ENCODE data around the gene DHRS13. TPM values are rescaled to one million over a fixed set of nuclear protein-coding genes. Genes with fewer than 3 reads are reported as not detected.
"Not testable (repeated sequence)": the region's sequence is repeated elsewhere in the genome, so short reads cannot be mapped to it uniquely, and the experiment has no call there.

Gene DHRS13
- total and polyA plus RNA-seq, 2 experiments from 2014 or later, result 35.4 to 40.9 TPM

- no peaks in the 10 kb centered on the region for H3K4me1 ChIP-seq (ENCODE audit: low read depth)
- no peak for DNase-seq (ENCODE audit: low read depth in 1 of 2, low spot score in 1 of 2)
- no peak overlapping the region for H3K27ac ChIP-seq
- no peaks in the 10 kb centered on the region for H3K27me3 ChIP-seq
- peaks cover 29% of the 10 kb centered on the region for H3K36me3 ChIP-seq
- no peak for TF ChIP-seq CTCF (IDR thresholded peaks at IDR 0.05; ENCODE audit: low read depth, low read length)
- H3K4me3 ChIP-seq, result no peak overlapping the region
- no peaks in the 10 kb centered on the region for H3K9me3 ChIP-seq (ENCODE audit: low read depth)
These were observed 24.5 kb downstream of the DHRS13 start for GRCh38 chr17:28878158-28878910.

- not testable (repeated sequence) for H3K4me1 ChIP-seq (ENCODE audit: low read depth); DNase-seq (ENCODE audit: low read depth in 1 of 2, low spot score in 1 of 2); H3K27me3 ChIP-seq; H3K27ac ChIP-seq; H3K4me3 ChIP-seq; H3K9me3 ChIP-seq (ENCODE audit: low read depth)
- peaks cover 25% of the 10 kb centered on the region for H3K36me3 ChIP-seq
These were observed 25.6 kb downstream of the DHRS13 start for GRCh38 chr17:28877150-28877711.

GRCh38 chr17:28875848-28876550 lies 26.9 kb downstream of the DHRS13 start:
- Histone ChIP-seq H3K27ac (no peak overlapping the region), H3K9me3 (ENCODE audit: low read depth) (no peaks in the 10 kb centered on the region), H3K4me3 (no peak overlapping the region), H3K4me1 (ENCODE audit: low read depth) (peaks cover 4% of the 10 kb centered on the region), H3K27me3 (no peaks in the 10 kb centered on the region), H3K36me3 (peaks cover 13% of the 10 kb centered on the region)
- no peak for TF ChIP-seq CTCF (IDR thresholded peaks at IDR 0.05; ENCODE audit: low read depth, low read length)
- no peak for DNase-seq (ENCODE audit: low read depth in 1 of 2, low spot score in 1 of 2)

- Histone ChIP-seq H3K36me3 (peaks cover 2% of the 10 kb centered on the region), H3K4me1 (ENCODE audit: low read depth) (peaks cover 4% of the 10 kb centered on the region), H3K27ac (no peak overlapping the region), H3K4me3 (no peak overlapping the region), H3K27me3 (no peaks in the 10 kb centered on the region), H3K9me3 (ENCODE audit: low read depth) (no peaks in the 10 kb centered on the region)
- no peak for DNase-seq (ENCODE audit: low read depth in 1 of 2, low spot score in 1 of 2)
- TF ChIP-seq CTCF (IDR thresholded peaks at IDR 0.05; ENCODE audit: low read depth, low read length), result no peak
These were observed 28.1 kb downstream of the DHRS13 start for GRCh38 chr17:28874750-28875149.

- Histone ChIP-seq H3K36me3 (no peaks in the 10 kb centered on the region), H3K9me3 (ENCODE audit: low read depth) (no peaks in the 10 kb centered on the region), H3K27ac (no peak overlapping the region), H3K4me1 (ENCODE audit: low read depth) (peaks cover 4% of the 10 kb centered on the region), H3K27me3 (no peaks in the 10 kb centered on the region), H3K4me3 (no peak overlapping the region)
- DNase-seq (ENCODE audit: low read depth in 1 of 2, low spot score in 1 of 2), result no peak
- TF ChIP-seq CTCF (IDR thresholded peaks at IDR 0.05; ENCODE audit: low read depth, low read length), result no peak
These were observed 29.0 kb downstream of the DHRS13 start for GRCh38 chr17:28873839-28874238.

Data from cardiac muscle cell (in vitro differentiated cells and primary cell).